SK-N-SH treated with all-trans-retinoic acid at 6 μM for 48 hours (cell line): ENCODE results near the gene TNFAIP8.

Experiments
- ZFP30 ChIP-seq: fragments of 450-650 bp; formaldehyde crosslinking; IDR thresholded peaks from 2 replicates; pipeline ENCODE4 v1.5.0; 2022; ENCODE audit warnings: mild to moderate bottlenecking, moderate library complexity
- TF ChIP-seq, protein P1 (sequence below): fragments of 250-450 bp; sonication (Bioruptor Pico); IDR thresholded peaks from 2 replicates; pipeline ENCODE4 v1.8.0; 2020; ENCODE audit warnings: mild to moderate bottlenecking, moderate library complexity, borderline replicate concordance
- TF ChIP-seq, protein P2 (sequence below): fragments of 250-450 bp; sonication (Bioruptor Pico); IDR thresholded peaks from 2 replicates; pipeline ENCODE4 v1.5.1; 2020; ENCODE audit warnings: low read depth, mild to moderate bottlenecking, moderate library complexity

DNA sequence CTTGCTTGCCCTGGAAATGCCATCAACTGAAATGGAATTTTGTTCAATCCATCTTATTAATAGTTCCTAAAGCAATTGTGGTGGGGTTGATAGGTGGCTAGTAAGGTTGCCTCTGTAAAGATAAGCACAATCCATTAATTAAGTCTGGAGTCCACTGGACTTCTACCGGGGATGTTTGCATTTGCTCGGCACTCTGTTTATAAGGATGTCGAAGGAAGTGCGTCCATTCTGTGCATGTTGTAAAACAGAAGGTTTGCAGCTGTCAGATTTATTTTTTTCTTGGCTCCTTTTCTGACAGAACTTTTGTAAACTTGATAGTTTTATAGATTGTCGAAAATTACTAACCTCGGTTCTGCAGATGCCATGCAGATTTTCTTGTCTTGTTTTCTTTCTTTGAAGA, 12.8 kb upstream of the TNFAIP8 start:
- TF ChIP-seq, protein P1, sequence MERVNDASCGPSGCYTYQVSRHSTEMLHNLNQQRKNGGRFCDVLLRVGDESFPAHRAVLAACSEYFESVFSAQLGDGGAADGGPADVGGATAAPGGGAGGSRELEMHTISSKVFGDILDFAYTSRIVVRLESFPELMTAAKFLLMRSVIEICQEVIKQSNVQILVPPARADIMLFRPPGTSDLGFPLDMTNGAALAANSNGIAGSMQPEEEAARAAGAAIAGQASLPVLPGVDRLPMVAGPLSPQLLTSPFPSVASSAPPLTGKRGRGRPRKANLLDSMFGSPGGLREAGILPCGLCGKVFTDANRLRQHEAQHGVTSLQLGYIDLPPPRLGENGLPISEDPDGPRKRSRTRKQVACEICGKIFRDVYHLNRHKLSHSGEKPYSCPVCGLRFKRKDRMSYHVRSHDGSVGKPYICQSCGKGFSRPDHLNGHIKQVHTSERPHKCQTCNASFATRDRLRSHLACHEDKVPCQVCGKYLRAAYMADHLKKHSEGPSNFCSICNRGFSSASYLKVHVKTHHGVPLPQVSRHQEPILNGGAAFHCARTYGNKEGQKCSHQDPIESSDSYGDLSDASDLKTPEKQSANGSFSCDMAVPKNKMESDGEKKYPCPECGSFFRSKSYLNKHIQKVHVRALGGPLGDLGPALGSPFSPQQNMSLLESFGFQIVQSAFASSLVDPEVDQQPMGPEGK (CRISPR knock-in tag), result no peak
- TF ChIP-seq, protein P2, sequence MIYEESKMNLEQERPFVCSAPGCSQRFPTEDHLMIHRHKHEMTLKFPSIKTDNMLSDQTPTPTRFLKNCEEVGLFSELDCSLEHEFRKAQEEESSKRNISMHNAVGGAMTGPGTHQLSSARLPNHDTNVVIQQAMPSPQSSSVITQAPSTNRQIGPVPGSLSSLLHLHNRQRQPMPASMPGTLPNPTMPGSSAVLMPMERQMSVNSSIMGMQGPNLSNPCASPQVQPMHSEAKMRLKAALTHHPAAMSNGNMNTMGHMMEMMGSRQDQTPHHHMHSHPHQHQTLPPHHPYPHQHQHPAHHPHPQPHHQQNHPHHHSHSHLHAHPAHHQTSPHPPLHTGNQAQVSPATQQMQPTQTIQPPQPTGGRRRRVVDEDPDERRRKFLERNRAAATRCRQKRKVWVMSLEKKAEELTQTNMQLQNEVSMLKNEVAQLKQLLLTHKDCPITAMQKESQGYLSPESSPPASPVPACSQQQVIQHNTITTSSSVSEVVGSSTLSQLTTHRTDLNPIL, result no peak
- TF ChIP-seq ZFP30 (CRISPR knock-in tag), result no peak
